Fibroblast of peridontal ligament (primary cell): Measurements from ENCODE around the gene PDGFB.
A peak's percentile ranks its signal among the peaks of the same experiment; 100 is the strongest.

ENCODE experiments used
- DNase-seq: peaks from one replicate; pipeline ENCODE4 v3.0.0-alpha.2; 2010; ENCODE audit errors: extremely low read depth

PDGFB gene

GRCh38 chr22:39254122-39254521 lies 9.3 kb upstream of the PDGFB start:
- no peak for DNase-seq

- peak; percentile 43 for DNase-seq
Measured at GRCh38 chr22:39253435-39254070, 8.8 kb upstream of the PDGFB start.

GRCh38 chr22:39252461-39253434 lies 8.0 kb upstream of the PDGFB start:
- no peak for DNase-seq

- no peak for DNase-seq
Measured at GRCh38 chr22:39251762-39252460, 7.1 kb upstream of the PDGFB start.

GRCh38 chr22:39250838-39251237 lies 6.1 kb upstream of the PDGFB start:
- DNase-seq = no peak

GRCh38 chr22:39250131-39250530 lies 5.3 kb upstream of the PDGFB start:
- DNase-seq = no peak

GRCh38 chr22:39249086-39249704 lies 4.4 kb upstream of the PDGFB start:
- no peak for DNase-seq

GRCh38 chr22:39248254-39248653 lies 3.5 kb upstream of the PDGFB start:
- no peak for DNase-seq

- DNase-seq = no peak
Measured at GRCh38 chr22:39247361-39247760, 2.6 kb upstream of the PDGFB start.

GRCh38 chr22:39246690-39247332 lies 2.0 kb upstream of the PDGFB start:
- no peak for DNase-seq

- no peak for DNase-seq
Measured at GRCh38 chr22:39246217-39246616, 1.4 kb upstream of the PDGFB start.

- no peak for DNase-seq
Measured at GRCh38 chr22:39245130-39246039, 603 bp upstream of the PDGFB start.

- no peak for DNase-seq
Measured at GRCh38 chr22:39244136-39244495, 666 bp downstream of the PDGFB start.

- DNase-seq = no peak
Measured at GRCh38 chr22:39243439-39244135, 1.2 kb downstream of the PDGFB start.

- no peak for DNase-seq
Measured at GRCh38 chr22:39242595-39243438, 2.0 kb downstream of the PDGFB start.

- no peak for DNase-seq
Measured at GRCh38 chr22:39241794-39242594, 2.8 kb downstream of the PDGFB start.

- DNase-seq = no peak
Measured at GRCh38 chr22:39240831-39241793, 3.7 kb downstream of the PDGFB start.
